Sigmoid colon (tissue), 7 donors: ENCODE data around the gene ERG28. TPM values are rescaled to one million over a fixed set of nuclear protein-coding genes. Genes with fewer than 3 reads are reported as not detected.

Source experiments
- DNase-seq: peaks from one replicate; pipeline ENCODE4 v3.0.0-alpha.2; 2019
- H3K27ac ChIP-seq, 4 donors: fragments of 200-600 bp; sonication (generic); one replicate each; pipeline ENCODE4 v1.5.1; 2016 to 2019; ENCODE audit warnings: mild to moderate bottlenecking in 1 of 4
- H3K27me3 ChIP-seq, 3 donors: fragments of 200-600 bp; sonication (generic); one replicate each; pipeline ENCODE4 v1.5.1; 2019; ENCODE audit warnings: mild to moderate bottlenecking in 1 of 3
- H3K36me3 ChIP-seq, 4 donors: fragments of 200-600 bp; sonication (generic); one replicate each; pipeline ENCODE4 v1.5.1; 2016 to 2019
- H3K4me1 ChIP-seq, 4 donors: fragments of 200-600 bp; sonication (generic); one replicate each; pipeline ENCODE4 v1.5.1; 2017 to 2019
- H3K4me3 ChIP-seq, 4 donors: fragments of 200-600 bp; sonication (generic); one replicate each; pipeline ENCODE4 v1.5.1; 2017 to 2019; ENCODE audit warnings: mild to moderate bottlenecking in 2 of 4, moderate library complexity in 1 of 4
- H3K9me3 ChIP-seq, 4 donors: fragments of 200-600 bp in 3 of 4; sonication (generic) in 3 of 4; one replicate each; pipeline versions ENCODE4 v1.5.1 to v1.6.1; 2013 to 2019
- EP300 ChIP-seq, 4 donors: sonication (generic); formaldehyde crosslinking; IDR thresholded peaks; one replicate each; pipeline ENCODE4 v1.6.1; 2017; ENCODE audit warnings: antibody characterized with exemption in 4 of 4
- POLR2A ChIP-seq, 2 donors: fragments of 450-650 bp; IDR thresholded peaks; one replicate each; pipeline ENCODE4 v1.6.1; 2016; ENCODE audit warnings: antibody characterized with exemption in 2 of 2, mild to moderate bottlenecking in 2 of 2, moderate library complexity in 2 of 2
- POLR2AphosphoS5 ChIP-seq, 4 donors: sonication (generic); formaldehyde crosslinking; IDR thresholded peaks; one replicate each; pipeline ENCODE4 v1.6.1; 2017; ENCODE audit warnings: antibody characterized with exemption in 4 of 4
- WGBS, 2 donors: extraction: QIAGEN DNeasy Blood & Tissue Kit; methylation state at CpG; one replicate each; pipeline ENCODE4 v1.1.7; 2013; 5-methylcytosine and 5-hydroxymethylcytosine counted together
- intact Hi-C: fragments of 100-400 bp; cut with DNase I; formaldehyde crosslinking; loops from one replicate; pipeline ENCODE4 v1.15.1; 2023
- polyA plus RNA-seq, 3 donors: library from polyadenylated mRNA; stranded (reverse); fragments of 200-250 nt; gene quantifications; one replicate each; pipeline ENCODE4 v1.2.3, GENCODE V29; 2013
- total RNA-seq, 4 donors: library from RNA; depleted of rRNA; stranded (reverse); fragments of >200 nt; gene quantifications; one replicate each; pipeline ENCODE4 v1.1.0, GENCODE V29; 2016
- TF ChIP-seq, protein P1 (sequence below), 4 experiments: fragments of 450-650 bp in 3 of 4; fragments of 200-600 bp in 1 of 4; IDR thresholded peaks; one replicate each; pipeline ENCODE4 v1.5.1; 2016 to 2019; ENCODE audit warnings: antibody characterized with exemption in 4 of 4, mild to moderate bottlenecking in 3 of 4, moderate library complexity in 2 of 4
- donor health status: healthy with polysubstance abuse.
- donor health status: Bipolar disorder and iron deficiency.
- donor health status: healthy.

The ERG28 gene
- total and polyA plus RNA-seq, 7 donors = 5.0 to 25.3 (median 8.9) TPM

DNA sequence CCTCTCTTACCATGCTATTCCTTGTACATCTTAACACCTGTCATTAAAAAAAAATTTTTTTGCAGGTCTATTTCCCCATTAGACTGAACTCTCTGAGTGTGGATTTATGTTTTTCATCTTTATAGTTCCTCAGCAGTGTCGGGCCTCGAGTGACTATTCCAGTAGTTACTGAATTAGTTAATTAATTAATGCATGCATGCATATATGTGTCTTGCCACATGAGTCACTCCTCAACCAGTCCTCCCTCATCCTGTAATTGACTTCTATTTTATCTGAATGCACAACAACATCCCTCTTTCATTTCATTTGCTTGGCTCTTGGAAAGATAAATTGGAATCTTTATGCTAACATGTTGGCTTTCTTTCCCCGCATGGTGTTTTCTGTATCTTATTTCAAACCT is 35.6 kb downstream of the ERG28 start:
- H3K36me3 ChIP-seq = no peaks in the 10 kb centered on the region
- no peak overlapping the region for H3K27ac ChIP-seq

DNA sequence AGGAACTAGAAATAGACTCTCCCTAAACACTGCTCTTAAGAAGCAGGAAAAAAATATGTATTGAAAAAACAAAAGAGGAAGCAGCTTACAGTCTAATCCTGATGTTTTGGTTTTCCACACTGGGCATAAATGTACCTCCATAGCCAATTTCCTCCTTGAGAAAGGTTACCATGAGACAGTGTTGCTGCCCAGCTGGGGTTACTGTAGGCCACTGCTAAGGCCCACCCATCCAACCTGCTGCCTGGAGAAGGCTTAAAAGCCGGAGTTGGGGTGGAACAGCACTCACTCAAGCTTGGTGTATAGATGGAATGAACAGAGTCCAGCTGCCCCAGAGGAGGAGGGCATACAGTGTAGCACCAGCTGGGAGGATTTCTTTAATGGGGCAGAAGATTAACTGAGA is 41.1 kb downstream of the ERG28 start:
- no peaks in the 10 kb centered on the region for H3K27me3 ChIP-seq
- no peak for TF ChIP-seq EP300 (IDR thresholded peaks at IDR 0.05)
- no peak for TF ChIP-seq POLR2A (IDR thresholded peaks at IDR 0.05)
- no peak for TF ChIP-seq POLR2AphosphoS5 (IDR thresholded peaks at IDR 0.05)
- TF ChIP-seq, protein P1, sequence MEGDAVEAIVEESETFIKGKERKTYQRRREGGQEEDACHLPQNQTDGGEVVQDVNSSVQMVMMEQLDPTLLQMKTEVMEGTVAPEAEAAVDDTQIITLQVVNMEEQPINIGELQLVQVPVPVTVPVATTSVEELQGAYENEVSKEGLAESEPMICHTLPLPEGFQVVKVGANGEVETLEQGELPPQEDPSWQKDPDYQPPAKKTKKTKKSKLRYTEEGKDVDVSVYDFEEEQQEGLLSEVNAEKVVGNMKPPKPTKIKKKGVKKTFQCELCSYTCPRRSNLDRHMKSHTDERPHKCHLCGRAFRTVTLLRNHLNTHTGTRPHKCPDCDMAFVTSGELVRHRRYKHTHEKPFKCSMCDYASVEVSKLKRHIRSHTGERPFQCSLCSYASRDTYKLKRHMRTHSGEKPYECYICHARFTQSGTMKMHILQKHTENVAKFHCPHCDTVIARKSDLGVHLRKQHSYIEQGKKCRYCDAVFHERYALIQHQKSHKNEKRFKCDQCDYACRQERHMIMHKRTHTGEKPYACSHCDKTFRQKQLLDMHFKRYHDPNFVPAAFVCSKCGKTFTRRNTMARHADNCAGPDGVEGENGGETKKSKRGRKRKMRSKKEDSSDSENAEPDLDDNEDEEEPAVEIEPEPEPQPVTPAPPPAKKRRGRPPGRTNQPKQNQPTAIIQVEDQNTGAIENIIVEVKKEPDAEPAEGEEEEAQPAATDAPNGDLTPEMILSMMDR (IDR thresholded peaks at IDR 0.05) = no peak
- H3K36me3 ChIP-seq = no peaks in the 10 kb centered on the region
- no peak overlapping the region for H3K4me3 ChIP-seq
- no peaks in the 10 kb centered on the region for H3K4me1 ChIP-seq
- no peak overlapping the region for H3K27ac ChIP-seq
- intact Hi-C loops = no loop called here
- WGBS, 2 donors = 89 to 91% methylated on average over 1 of the region's 1 CpG
- DNase-seq = no peak
- H3K9me3 ChIP-seq = no peaks in the 10 kb centered on the region

More for the DNA sequence above, 35.6 kb downstream of the ERG28 start:
- no peak overlapping the region for H3K4me3 ChIP-seq
- intact Hi-C loops = no loop called here
- WGBS, 2 donors = 93 to 95% methylated on average over 3 of the region's 3 CpGs
- no peaks in the 10 kb centered on the region for H3K9me3 ChIP-seq
- no peaks in the 10 kb centered on the region for H3K27me3 ChIP-seq
- no peak for DNase-seq
- H3K4me1 ChIP-seq = no peaks in the 10 kb centered on the region
- TF ChIP-seq EP300 (IDR thresholded peaks at IDR 0.05) = no peak
- no peak for TF ChIP-seq POLR2AphosphoS5 (IDR thresholded peaks at IDR 0.05)

DNA sequence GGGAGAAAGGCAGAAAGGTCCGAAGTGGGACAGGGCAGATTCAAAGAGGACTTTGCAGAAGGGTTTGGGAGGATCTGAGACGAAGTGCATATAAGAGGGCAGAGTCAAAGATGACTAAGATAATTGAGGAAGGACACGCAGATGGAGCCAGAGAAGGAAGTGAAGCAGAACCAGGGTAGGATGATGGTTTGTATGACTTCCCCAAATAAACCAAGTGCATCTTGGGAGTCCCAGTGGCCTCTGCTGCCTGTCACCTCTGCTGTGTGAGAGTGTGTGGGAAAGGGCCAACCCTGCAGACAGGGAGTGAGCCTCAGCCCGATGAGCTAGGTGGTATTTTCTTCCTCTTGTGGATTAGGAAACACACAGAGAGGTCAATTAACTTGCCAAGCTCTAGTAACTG is 45.5 kb downstream of the ERG28 start:
- 59 to 65% methylated on average over 4 of the region's 4 CpGs for WGBS, 2 donors
- H3K27me3 ChIP-seq = no peaks in the 10 kb centered on the region
- no peak for DNase-seq
- no peaks in the 10 kb centered on the region for H3K36me3 ChIP-seq
- peak overlapping the region in 1 of 4 donors; percentile 41 for H3K27ac ChIP-seq
- no peak overlapping the region for H3K4me3 ChIP-seq
- peaks cover 0 to 7% (median 0%) of the 10 kb centered on the region in 4 donors for H3K4me1 ChIP-seq
- no peak for TF ChIP-seq EP300 (IDR thresholded peaks at IDR 0.05)
- TF ChIP-seq POLR2AphosphoS5 (IDR thresholded peaks at IDR 0.05) = peak in 1 of 4 donors; percentile 20
- no peaks in the 10 kb centered on the region for H3K9me3 ChIP-seq
- intact Hi-C loops = no loop called here

DNA sequence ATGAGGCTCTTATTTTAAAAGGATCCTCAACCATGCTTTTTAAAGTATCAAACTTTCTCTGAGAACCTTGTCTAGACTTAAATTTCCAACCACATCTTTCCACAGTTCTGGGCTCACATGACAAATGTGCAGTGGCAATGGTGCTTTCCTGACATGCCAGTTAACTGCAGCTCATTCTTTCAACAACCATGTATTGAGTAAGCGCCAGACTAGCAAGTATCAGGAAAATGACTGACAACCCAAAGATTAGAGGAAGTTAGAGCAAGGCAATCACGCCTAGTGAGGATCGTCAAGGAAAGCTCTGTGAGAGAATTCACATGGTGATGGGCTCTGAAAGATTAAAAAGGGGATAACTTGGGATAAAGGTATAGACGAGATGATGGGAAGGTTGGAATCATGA is 46.5 kb downstream of the ERG28 start:
- intact Hi-C loops = no loop called here
- 67 to 69% methylated on average over 4 of the region's 4 CpGs for WGBS, 2 donors
- H3K27me3 ChIP-seq = no peaks in the 10 kb centered on the region
- DNase-seq = no peak
- TF ChIP-seq, protein P1 (IDR thresholded peaks at IDR 0.05) = no peak
- TF ChIP-seq POLR2A (IDR thresholded peaks at IDR 0.05) (no peak), EP300 (IDR thresholded peaks at IDR 0.05) (no peak), POLR2AphosphoS5 (IDR thresholded peaks at IDR 0.05) (no peak)
- no peaks in the 10 kb centered on the region for H3K36me3 ChIP-seq
- H3K9me3 ChIP-seq = no peaks in the 10 kb centered on the region
- H3K27ac ChIP-seq = peak overlapping the region in 1 of 4 donors; percentile 41
- H3K4me3 ChIP-seq = no peak overlapping the region
- peaks cover 0 to 15% (median 1%) of the 10 kb centered on the region in 4 donors for H3K4me1 ChIP-seq

DNA sequence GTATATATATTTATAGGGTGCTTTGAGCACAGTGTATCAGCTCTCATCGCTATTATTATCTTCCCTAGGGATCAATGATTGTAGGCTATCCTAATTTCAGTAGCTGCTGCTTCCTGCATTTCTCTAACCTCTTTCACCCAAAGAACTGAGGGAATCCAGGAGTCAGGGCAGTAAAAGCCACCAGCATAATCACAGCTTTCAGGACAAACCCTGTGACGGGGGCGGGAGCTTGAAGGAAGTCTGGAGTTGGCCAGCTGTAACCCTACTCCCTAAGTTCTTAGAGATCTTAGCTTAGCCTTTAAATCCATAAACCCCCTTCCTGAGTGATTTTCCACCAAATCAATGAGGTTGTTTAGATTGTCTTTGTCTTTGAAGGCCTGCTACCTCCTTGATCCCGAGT is 48.5 kb downstream of the ERG28 start:
- Histone ChIP-seq H3K4me1 (peaks cover 0 to 15% (median 1%) of the 10 kb centered on the region in 4 donors), H3K4me3 (no peak overlapping the region), H3K27ac (no peak overlapping the region), H3K36me3 (no peaks in the 10 kb centered on the region), H3K27me3 (no peaks in the 10 kb centered on the region), H3K9me3 (no peaks in the 10 kb centered on the region)
- TF ChIP-seq POLR2A (IDR thresholded peaks at IDR 0.05) (no peak), POLR2AphosphoS5 (IDR thresholded peaks at IDR 0.05) (no peak), EP300 (IDR thresholded peaks at IDR 0.05) (no peak)
- TF ChIP-seq, protein P1 (IDR thresholded peaks at IDR 0.05) = no peak
- 83 to 93% methylated on average over 4 of the region's 4 CpGs for WGBS, 2 donors
- DNase-seq = no peak
- intact Hi-C loops = no loop called here

DNA sequence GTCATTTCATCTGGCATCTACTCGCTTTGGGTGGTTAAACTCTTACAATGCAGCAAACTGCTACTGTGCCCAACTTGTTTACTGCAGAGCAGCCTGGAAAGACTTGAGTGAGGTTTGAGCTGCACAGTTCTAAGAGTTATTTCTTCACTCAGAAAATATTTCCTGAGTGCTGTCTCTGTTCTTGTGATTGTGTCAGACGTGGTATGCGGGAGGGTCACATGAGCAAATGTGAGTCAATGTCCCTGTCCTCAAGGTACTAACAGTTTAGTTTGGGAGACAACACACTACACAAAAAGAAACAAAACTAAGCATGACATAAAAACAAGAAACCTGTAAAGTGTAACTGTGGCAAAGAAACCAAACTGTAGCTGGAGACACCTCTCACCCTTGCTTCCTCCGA is 49.8 kb downstream of the ERG28 start:
- Histone ChIP-seq H3K36me3 (no peaks in the 10 kb centered on the region), H3K27ac (peak overlapping the region; percentile 1 to 44 (median 40)), H3K4me1 (peaks cover 0 to 15% (median 1%) of the 10 kb centered on the region in 4 donors), H3K4me3 (no peak overlapping the region), H3K27me3 (no peaks in the 10 kb centered on the region), H3K9me3 (no peaks in the 10 kb centered on the region)
- no peak for DNase-seq
- intact Hi-C loops = no loop called here
- TF ChIP-seq, protein P1 (IDR thresholded peaks at IDR 0.05) = no peak
- TF ChIP-seq EP300 (IDR thresholded peaks at IDR 0.05) (no peak), POLR2AphosphoS5 (IDR thresholded peaks at IDR 0.05) (no peak), POLR2A (IDR thresholded peaks at IDR 0.05) (no peak)
- WGBS, 2 donors = 82 to 85% methylated on average over 4 of the region's 4 CpGs
